AG09309 (cell line): ENCODE data around the gene BTG1.

Experiments
- DNase-seq: peaks from one replicate; pipeline ENCODE4 v3.0.0-alpha.2; 2010; ENCODE audit warnings: low read depth
- H3K4me3 ChIP-seq: 2 replicates; pipeline ENCODE4 v1.5.1; 2011; ENCODE audit warnings: mild to moderate bottlenecking, low read depth, low read length, moderate library complexity; ENCODE audit not compliant: control insufficient read depth
- TF ChIP-seq, protein P1 (sequence below): IDR thresholded peaks from 2 replicates; pipeline ENCODE4 v1.5.1; 2011; ENCODE audit warnings: mild to moderate bottlenecking, low read depth, low read length, inconsistent platforms; ENCODE audit not compliant: insufficient read depth, control insufficient read depth; ENCODE audit errors: missing control alignments

BTG1 gene

DNA sequence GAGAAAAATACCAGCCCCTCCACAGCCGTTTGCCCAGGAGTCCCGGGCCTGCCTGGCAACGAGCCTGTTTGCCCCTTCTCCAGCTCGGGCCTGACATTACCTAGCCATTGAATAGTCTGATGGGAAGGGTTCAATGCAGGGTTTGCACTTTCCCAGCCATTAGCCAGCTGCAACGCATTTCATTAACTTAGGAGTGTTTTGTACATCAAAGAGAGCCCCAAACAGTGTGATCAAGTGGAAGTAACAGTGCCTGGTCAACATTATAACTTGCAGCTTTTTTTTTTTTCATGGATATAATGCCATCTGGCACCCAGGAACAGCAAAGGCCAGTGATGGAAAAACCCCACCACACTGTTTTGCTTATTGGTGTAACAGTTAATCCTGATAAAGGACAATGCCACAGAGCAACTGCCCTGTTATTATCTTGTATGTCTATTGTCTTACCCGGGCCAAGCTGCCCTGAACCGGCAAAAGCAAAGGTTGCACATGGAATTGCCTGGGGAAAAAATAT lies 38.0 kb downstream of the BTG1 start:
- TF ChIP-seq, protein P1, sequence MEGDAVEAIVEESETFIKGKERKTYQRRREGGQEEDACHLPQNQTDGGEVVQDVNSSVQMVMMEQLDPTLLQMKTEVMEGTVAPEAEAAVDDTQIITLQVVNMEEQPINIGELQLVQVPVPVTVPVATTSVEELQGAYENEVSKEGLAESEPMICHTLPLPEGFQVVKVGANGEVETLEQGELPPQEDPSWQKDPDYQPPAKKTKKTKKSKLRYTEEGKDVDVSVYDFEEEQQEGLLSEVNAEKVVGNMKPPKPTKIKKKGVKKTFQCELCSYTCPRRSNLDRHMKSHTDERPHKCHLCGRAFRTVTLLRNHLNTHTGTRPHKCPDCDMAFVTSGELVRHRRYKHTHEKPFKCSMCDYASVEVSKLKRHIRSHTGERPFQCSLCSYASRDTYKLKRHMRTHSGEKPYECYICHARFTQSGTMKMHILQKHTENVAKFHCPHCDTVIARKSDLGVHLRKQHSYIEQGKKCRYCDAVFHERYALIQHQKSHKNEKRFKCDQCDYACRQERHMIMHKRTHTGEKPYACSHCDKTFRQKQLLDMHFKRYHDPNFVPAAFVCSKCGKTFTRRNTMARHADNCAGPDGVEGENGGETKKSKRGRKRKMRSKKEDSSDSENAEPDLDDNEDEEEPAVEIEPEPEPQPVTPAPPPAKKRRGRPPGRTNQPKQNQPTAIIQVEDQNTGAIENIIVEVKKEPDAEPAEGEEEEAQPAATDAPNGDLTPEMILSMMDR = no peak
- no peak for DNase-seq
- H3K4me3 ChIP-seq = no peak overlapping the region

DNA sequence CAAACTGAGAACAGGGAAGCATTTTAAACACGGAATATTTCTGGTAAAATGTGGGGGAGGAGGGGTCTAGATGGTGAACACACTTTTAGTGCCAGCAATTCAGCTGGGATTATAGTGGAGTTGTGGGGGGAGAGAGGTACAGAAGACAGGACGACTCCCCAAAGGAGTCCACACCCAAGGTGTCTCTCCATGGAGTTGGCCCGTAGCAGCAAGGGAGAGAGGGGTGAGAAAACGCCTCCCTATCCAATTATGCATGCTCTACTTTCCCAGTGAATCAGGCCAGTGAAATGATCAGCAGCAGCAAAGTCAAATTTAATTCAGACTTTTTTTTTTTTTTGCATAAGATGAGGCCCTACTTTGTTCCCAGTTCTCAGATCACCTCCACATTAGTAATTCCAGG lies 38.6 kb downstream of the BTG1 start:
- DNase-seq = no peak
- H3K4me3 ChIP-seq = no peak overlapping the region
- TF ChIP-seq, protein P1 = no peak

- no peak overlapping the region for H3K4me3 ChIP-seq
- DNase-seq = no peak
- TF ChIP-seq, protein P1 = no peak
Observed at GRCh38 chr12:92105676-92106075, 40.0 kb downstream of the BTG1 start.

- no peak overlapping the region for H3K4me3 ChIP-seq
- no peak for DNase-seq
- TF ChIP-seq, protein P1 = no peak
Observed at GRCh38 chr12:92105110-92105509, 40.5 kb downstream of the BTG1 start.

DNA sequence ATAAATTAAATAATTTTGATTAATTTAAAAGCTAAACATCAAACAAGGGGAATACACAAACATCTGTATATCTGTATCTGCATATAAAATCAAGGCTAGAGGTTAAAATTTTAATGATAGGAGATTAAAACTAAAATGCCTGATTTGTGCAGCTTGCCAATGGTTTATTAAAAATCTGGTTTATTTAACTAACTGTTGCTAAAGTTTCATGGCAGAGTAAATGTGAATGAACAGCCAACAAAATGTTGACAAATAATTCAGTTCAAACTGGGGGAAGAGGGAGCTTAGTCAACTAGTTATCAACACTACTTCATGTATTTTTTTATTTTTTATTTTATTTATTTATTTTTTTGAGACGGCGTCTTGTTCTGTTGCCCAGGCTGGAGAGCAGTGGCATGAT lies 43.0 kb downstream of the BTG1 start:
- no peak for DNase-seq
- TF ChIP-seq, protein P1 = no peak
- no peak overlapping the region for H3K4me3 ChIP-seq

- no peak for DNase-seq
- TF ChIP-seq, protein P1 = no peak
- no peak overlapping the region for H3K4me3 ChIP-seq
Observed at GRCh38 chr12:92098594-92099380, 46.9 kb downstream of the BTG1 start.
